Fibroblast of skin of left quadriceps (primary cell): ENCODE results near the gene SCML2.
"Not testable (repeated sequence)": the region's sequence is repeated elsewhere in the genome, so short reads cannot be mapped to it uniquely, and the experiment has no call there.

ENCODE experiments used
- DNase-seq, 2 experiments: peaks; one replicate each; pipeline ENCODE4 v3.0.0-alpha.2; 2013; ENCODE audit warnings: low read depth in 2 of 2

SCML2 gene

DNA sequence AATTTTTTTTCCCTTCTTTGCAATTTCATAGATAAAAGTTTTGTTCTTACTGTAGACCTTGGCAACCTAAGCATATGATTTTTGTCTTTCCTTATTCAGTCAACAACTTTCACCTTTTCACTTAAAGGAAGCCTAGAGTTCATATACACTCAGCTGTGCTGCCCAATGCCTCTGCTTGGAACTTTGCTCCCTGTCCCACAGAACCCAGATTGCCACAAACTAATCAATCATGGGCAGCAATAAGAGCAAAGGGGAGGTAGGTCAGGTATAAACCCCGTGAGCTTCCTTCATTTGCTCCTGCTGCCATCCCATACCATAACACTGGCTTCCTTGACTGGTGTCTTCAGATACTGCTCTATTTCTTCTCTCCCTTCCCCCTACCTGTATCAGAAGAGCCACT, 82.8 kb downstream of the SCML2 start:
- no peak for DNase-seq

DNA sequence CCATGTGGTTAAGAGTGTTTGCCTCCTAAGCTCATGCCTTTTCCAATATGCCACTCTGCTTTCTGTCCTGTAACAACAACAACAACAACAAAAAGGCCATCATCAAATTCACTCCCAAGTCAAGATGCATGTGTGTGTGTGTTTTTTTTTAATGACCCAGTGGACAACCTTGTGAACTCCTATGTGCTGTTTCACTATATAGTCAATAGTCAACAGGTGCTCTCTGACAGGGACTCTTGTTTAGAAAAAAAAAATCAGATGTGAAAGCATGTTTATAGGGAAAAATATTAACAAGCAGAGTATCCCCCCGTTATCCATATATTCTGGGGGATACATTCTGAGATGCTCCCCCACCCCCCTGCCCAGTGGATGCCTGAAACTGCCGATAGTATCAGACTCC, 83.2 kb downstream of the SCML2 start:
- no peak for DNase-seq

DNA sequence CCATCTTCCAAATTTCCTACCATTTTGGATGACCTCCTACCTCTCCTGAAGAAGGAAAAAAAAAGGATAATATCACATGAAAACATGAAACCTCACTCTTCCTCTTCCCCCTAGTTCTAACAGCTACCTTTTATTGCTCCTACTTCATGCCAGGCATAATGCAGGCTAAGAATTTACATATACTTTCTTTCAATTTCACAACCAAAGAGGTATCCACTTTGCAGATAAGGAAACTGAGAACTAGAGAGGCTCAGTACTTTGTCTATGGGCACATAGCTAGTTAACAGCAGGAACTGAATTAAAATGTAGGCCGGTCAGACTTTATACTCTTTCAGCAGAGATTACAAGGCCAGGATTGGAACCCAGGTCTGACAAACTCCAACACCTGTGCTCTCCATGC, 99.4 kb downstream of the SCML2 start:
- no peak for DNase-seq

DNA sequence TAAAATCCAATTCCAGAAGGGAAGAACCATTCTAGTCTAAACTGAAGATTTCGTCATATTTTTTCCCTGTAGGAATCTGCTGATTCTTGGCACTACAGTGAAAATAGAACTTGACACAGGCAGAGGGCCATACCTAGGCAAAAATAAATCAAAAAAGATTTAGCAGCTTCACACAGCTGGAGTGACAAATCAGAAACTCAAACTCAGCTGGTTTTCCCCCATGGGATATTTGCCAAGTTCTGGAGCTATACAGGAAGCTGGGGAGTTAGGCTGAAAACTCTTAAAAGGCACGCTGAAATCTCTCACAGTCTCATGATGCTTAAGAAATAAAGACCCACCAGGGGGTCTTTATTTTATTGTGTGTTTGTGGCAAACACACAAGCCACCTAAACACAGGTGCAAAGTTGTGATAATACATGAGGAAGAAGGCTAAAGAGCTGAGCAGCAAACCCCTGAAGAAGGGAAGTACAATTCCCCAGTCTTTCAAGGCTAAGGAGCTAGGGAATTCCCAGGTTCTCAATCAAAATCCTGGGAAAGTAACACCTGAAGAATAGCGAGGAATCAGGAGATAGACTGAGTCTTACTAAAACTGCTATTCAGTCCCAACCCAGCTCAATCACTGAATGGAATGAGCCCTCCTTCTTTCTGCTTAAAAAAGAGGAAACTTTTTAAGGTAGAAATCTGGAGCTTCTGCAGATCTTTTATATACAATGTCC, 101.7 kb downstream of the SCML2 start:
- peak in 1 of 2 experiments; percentile 1 for DNase-seq

DNA sequence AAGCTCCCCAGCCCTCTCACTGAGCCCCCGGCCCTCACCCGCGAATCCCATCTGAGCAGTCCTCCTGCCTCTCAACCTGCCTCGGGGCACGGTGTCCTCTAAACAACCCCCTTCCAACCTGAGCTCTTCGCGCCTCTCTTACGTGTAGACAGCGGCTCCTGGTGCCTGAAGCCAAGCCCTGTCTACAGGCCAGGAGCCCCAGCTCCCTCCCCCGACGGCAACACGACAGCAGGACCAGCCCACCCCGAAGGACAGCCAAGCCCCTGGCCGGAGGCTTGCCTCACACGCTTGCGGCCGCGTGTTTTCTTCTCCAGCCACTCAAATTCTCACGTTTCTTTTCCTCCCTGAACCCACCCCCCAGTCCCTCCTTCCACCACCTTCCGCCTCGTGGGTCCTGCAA, 124.8 kb downstream of the SCML2 start:
- not testable (repeated sequence) for DNase-seq

DNA sequence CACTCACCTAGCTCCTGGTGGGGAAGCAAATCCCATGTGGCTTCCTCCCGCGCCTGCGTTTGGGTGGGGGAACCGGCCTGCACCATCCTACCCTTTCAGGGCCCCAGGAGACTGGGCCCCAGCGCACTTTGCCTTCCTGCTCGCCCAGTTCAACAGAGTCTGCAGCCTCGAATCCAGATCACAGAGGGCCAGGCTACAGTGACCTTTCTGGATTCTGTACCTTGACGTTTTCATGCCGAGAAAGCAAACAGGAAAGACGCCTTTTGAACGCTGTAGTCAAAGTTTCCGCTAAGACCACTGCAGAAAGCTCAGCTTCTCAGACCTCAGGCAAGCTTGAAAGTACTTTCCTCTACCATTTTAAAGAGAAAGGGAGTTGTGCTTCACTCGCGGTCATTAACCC, 126.4 kb downstream of the SCML2 start:
- DNase-seq = no peak

DNA sequence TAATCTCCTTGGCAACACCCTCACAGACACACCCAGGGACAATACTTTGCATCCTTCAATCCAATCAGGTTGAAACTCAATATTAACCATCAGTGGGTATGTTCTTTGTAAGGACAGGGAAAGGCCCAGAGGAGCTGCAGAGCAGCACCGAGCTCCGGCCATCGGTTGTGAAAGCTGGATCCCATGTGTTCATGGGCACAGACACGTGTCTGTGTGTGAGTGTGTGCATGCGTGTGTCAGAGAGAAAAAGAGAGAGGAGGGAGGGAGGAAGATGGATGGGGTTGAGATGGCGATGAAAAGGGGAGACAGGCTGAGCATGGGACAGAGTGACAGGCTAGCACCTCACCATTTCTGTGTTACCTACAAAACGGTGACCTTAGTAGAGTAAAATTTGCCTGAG, 127.0 kb downstream of the SCML2 start:
- no peak for DNase-seq

DNA sequence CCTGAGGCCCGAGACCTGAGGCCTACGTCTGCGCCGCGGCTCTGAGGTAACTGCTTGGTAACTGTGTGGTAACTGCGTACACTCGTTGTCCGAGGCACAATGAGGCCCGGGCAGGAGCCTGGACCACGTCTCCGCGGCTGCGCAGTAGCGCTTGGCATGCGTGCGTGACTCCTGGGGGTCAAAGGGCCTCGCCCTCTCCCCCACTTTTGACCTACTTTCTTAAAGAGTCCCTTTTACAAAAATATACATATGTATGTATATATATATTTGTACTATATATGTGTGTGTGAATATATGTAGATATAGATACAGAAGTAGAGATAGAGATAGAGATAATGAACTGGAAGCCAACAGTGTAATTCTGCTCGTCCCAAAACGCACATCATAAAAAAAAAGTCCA, 133.7 kb downstream of the SCML2 start, which contains the start of gene BEND2:
Gene BEND2 (minus strand): TSS at position 101 of the 400 bp plus-strand sequence. CDS start 136 bp downstream, outside the sequence.
- no peak for DNase-seq

DNA sequence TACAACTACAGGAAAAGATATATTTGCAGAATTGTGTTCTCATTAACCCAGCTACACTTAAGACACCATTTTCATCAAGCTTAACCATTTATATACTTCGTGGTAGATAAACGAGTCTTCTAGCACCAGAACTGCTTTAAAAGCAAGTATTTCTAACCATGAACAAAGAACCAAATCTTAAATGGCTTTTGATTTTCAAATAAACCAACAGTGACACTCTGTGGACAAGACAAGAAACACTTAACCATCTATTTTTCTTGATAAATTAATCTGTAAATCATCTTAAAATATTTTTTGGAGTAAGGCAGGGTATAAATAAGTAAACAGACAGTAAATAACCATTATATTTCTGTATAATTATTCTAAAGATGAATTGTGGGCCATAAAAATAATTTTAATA, 144.0 kb downstream of the SCML2 start:
- no peak for DNase-seq

DNA sequence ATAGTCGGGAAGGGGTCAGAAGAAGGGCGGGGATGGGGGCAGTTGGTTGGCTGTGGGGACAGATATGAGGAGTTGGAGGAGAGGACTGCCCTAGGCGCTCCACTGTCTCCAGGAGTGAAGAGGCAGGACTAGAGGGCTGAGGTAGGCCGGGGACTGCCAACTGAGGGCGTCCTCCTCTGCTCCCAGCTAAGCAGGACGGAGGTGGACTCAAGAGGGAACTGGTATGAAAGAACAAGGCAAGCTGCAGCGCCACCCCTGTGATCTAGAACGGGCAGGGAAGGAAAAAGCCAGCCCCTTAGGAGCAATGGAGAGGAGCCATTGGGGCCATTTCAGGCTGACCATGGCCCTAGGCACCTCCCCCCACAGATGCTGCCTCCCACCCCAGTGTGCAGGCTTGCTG, 147.8 kb downstream of the SCML2 start:
- DNase-seq = no peak

DNA sequence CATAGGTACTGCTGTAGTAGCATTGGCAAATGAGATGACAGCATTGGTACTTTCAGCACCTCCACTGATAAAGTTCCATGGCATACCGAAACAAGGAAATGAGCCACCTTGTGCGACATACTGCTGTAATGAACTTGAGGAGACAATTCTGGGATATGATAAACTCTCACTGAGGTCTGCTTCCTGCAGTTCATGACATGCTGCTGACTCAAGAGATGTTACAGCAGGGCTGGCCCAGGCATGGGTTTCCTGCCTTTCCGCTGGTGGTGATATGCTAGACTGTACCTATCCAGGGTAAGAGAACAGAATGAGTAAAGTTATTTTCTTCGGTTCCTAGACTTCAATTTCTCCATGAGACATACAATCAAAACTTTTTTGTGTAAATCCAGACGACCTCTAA, 150.9 kb downstream of the SCML2 start:
- no peak for DNase-seq

DNA sequence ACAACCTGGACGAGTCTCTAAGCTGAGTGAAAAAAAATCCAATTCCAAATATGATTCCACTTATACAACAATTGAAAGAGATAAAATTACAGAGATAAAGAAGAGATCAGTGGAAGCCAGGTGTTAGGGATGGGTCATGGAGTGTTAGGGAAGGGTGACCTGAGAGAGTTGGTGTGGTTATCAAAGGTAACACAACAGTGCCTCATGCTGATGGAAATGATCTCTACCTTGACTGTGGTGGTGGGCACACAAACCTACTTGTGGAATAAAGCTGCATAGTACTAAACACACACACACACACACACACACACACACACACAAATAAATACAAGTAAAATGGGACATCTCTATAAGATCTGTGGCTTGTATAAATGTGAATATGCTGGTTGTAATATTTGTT, 159.8 kb downstream of the SCML2 start:
- no peak for DNase-seq
